Subcutaneous abdominal adipose tissue (tissue), 5 donors: Measurements from ENCODE around the gene SLC36A2.

Experiments used
- H3K27ac ChIP-seq: one replicate; pipeline ENCODE4 v1.7.0; 2013; ENCODE audit warnings: low read depth, mild to moderate bottlenecking, inconsistent platforms, low read length, moderate library complexity
- H3K27me3 ChIP-seq, 5 donors: one replicate each; pipeline ENCODE4 v1.7.0; 2013; ENCODE audit warnings: low read length in 5 of 5, inconsistent platforms in 1 of 5; ENCODE audit not compliant: control insufficient read depth in 5 of 5, insufficient read depth in 4 of 5
- H3K36me3 ChIP-seq, 5 donors: one replicate each; pipeline ENCODE4 v1.7.0; 2013; ENCODE audit warnings: low read length in 5 of 5; ENCODE audit not compliant: control insufficient read depth in 5 of 5, insufficient read depth in 5 of 5
- H3K4me1 ChIP-seq, 5 donors: one replicate each; pipeline ENCODE4 v1.7.0; 2013; ENCODE audit warnings: low read length in 5 of 5, mild to moderate bottlenecking in 3 of 5, moderate library complexity in 1 of 5; ENCODE audit not compliant: control insufficient read depth in 5 of 5, insufficient read depth in 5 of 5
- H3K4me3 ChIP-seq, 5 donors: one replicate each; pipeline ENCODE4 v1.7.0; 2013; ENCODE audit warnings: low read length in 5 of 5, low read depth in 1 of 5
- H3K9ac ChIP-seq, 5 donors: one replicate each; pipeline ENCODE4 v1.7.0; 2013; ENCODE audit warnings: low read length in 5 of 5, mild to moderate bottlenecking in 4 of 5, moderate library complexity in 3 of 5
- H3K9me3 ChIP-seq, 5 donors: one replicate each; pipeline ENCODE4 v1.7.0; 2013; ENCODE audit warnings: low read length in 5 of 5; ENCODE audit not compliant: control insufficient read depth in 5 of 5
- donor health status: healthy.
- donor health status: healthy.
- donor health status: healthy.
- donor health status: healthy.
- donor health status: healthy.

The SLC36A2 gene

DNA sequence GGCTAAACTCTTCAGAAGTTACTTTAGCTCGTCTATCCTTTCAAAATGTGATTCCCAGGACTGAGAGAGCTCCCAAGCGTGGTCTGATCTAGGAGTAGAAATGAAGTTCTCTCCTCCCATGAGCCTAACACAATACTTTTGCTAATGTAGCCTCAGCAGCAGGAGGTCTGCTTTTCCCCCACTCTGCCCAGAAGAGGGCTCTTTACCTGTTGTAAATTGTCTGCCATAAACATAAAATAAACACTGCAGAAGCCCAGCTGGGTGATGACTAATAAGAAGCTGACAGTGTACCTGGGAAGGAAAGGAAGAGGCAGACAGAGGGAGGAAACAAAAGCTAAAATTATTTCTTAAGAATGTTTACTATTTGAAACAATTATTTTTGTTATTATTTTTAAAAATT lies 59.2 kb downstream of the SLC36A2 start:
- Histone ChIP-seq H3K27ac (no peak overlapping the region), H3K27me3 (no peaks in the 10 kb centered on the region), H3K4me1 (no peaks in the 10 kb centered on the region), H3K4me3 (no peak overlapping the region), H3K9me3 (peaks cover 0 to 4% (median 0%) of the 10 kb centered on the region in 5 donors), H3K36me3 (no peaks in the 10 kb centered on the region), H3K9ac (no peak overlapping the region)

DNA sequence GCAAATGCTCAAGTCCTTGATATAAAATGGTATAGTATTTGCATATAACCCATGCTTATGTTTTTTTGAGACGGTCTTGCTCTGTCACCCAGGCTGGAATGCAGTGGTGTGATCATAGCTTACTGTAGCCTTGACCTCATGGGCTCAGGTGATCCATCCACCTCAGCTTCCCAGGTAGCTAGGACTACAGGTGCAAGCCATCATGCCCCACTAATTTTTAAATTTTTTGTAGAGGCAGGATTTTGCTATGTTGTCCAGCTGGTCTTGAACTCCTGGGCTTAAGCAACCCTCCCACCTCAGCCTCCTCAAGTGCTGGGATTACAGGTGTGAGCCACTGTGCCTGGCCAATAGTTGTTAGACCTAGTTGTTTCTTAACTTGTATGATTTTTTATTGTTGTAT lies 61.1 kb downstream of the SLC36A2 start:
- Histone ChIP-seq H3K9ac (no peak overlapping the region), H3K27ac (no peak overlapping the region), H3K9me3 (peaks cover 0 to 2% (median 0%) of the 10 kb centered on the region in 5 donors), H3K27me3 (no peaks in the 10 kb centered on the region), H3K4me3 (no peak overlapping the region), H3K4me1 (no peaks in the 10 kb centered on the region), H3K36me3 (no peaks in the 10 kb centered on the region)

DNA sequence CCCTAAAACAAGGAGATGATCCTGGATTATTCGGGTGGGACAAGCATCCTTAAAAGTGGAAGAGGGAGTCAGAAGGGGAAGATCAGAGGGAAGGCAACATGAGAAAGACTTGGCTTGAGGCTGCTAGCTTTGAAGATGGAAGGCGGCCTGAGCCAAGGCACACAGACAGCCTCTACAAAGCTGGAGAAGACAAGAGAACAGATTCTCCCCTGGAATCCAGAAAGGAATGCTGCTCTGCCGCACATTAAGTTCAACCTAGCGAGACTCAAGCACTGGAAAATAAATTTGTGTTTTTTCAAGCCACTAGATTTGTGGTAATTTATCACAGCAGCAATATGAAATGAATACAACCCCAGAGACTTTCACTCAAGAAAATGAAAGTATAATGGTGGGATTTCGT lies 61.7 kb downstream of the SLC36A2 start:
- Histone ChIP-seq H3K27me3 (no peaks in the 10 kb centered on the region), H3K9ac (no peak overlapping the region), H3K36me3 (no peaks in the 10 kb centered on the region)

DNA sequence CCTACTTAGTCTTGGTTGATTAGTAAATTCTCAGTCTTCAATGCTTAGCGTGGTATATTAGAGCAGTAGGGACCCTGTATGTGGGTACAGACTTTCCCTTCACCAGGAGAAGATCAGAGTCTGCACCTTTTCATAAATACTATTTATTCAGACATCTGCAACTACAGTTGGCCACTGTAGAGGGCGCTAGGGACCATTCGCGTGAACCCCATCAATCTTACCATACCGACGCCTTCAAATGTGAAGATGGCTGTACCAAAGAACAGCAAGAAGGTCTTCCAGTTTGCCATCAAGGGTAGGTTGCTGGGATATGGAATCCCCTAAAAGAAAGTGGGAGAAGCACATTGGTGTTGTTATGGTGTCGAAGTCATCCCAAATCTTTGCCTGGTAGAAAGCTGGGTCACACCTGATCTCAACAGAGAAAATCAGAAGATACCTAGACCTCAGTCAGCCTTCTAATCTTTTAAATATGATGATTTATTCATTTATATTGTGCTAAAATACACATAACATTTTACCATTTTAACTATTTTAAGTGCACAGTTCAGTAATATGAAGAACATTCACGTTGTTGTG lies 62.9 kb downstream of the SLC36A2 start:
- Histone ChIP-seq H3K9ac (no peak overlapping the region), H3K27ac (no peak overlapping the region), H3K4me1 (no peaks in the 10 kb centered on the region), H3K4me3 (no peak overlapping the region), H3K9me3 (no peaks in the 10 kb centered on the region), H3K36me3 (no peaks in the 10 kb centered on the region), H3K27me3 (no peaks in the 10 kb centered on the region)

More for the DNA sequence above, 61.7 kb downstream of the SLC36A2 start:
- Histone ChIP-seq H3K4me1 (no peaks in the 10 kb centered on the region), H3K27ac (no peak overlapping the region), H3K4me3 (no peak overlapping the region), H3K9me3 (no peaks in the 10 kb centered on the region)

DNA sequence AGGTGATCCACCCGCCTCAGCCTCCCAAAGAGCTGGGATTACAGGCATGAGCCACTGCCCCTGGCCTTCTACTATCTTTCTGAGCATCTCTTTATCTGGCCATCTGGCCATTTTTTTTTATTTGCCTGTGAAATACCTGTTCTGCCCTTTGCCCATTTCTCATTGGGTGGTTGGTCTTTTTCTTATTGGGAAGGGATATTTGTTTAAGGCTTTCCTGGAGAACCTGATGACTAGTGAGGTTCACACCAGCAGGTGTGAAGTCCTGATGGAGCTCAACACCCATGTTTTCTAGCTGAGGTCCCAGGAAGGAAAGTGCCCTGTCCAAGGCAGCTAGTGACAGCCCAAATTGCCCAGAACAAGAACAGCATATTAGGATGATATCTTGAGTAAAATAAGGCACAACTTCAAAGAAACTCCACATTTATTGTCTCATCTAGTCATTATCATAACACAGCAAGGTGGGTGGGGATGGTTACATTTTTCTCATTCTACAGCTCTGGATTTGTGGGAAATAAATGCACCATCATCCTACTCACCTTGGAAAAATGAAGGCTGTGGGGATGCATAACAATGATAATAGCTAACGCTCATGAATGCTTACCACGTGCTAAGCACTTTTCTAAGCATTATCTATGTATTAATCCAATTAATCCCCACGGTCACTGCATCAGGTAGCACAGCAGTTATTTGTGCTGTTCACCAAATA lies 64.1 kb downstream of the SLC36A2 start:
- H3K27me3 ChIP-seq: no peaks in the 10 kb centered on the region
- no peaks in the 10 kb centered on the region for H3K4me1 ChIP-seq
- no peak overlapping the region for H3K27ac ChIP-seq
- H3K9me3 ChIP-seq: no peaks in the 10 kb centered on the region
- no peaks in the 10 kb centered on the region for H3K36me3 ChIP-seq
- no peak overlapping the region for H3K4me3 ChIP-seq
- no peak overlapping the region for H3K9ac ChIP-seq

DNA sequence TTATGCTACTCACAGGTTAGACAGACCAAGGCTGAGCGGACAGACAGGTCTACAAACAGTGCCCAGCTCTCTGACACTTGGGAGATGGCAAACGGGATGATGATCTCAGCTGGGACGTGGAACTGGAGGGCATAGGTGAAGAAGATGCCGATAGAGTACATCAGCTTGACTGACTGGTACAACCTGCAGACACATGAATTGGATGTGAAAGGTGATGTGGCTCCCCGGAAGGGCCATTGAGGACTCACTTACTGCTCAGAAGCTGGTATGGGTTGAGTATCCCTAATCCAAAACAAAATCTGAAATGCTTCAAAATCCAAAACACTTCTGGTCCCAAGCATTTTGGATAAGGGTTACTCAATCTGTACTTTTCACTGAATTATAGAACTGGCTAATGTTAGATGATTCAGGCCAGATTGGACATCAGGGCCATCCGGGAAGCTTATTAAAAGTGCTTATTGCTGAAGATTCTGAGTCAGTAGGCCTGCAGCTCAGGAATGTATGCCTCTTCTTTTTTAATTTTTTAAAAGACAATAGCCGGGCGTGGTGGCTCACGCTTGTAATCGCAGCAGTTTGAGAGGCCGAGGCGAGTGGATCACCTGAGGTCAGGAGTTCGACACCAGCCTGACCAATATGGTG lies 66.2 kb downstream of the SLC36A2 start:
- Histone ChIP-seq H3K9ac (no peak overlapping the region), H3K36me3 (no peaks in the 10 kb centered on the region), H3K9me3 (no peaks in the 10 kb centered on the region), H3K4me3 (no peak overlapping the region), H3K27me3 (no peaks in the 10 kb centered on the region), H3K4me1 (no peaks in the 10 kb centered on the region), H3K27ac (no peak overlapping the region)

DNA sequence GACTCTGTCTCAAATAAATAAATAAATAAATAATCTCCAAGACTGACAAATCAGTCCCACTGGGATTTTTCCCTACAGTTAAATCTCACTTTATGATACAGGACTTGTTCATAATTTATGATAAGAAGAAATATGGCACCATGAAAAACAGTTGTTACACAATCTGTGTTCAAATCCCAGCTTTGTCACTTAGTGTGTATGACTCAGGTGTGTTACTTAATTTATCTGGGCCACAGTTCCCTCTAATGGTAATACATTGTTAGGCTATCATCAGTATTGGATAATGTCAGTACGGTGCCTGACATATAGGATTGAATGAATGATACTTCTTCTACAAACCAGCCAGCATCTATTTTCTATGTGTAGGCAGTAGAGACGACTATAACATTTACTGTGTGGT lies 66.9 kb downstream of the SLC36A2 start:
- no peaks in the 10 kb centered on the region for H3K4me1 ChIP-seq
- no peaks in the 10 kb centered on the region for H3K9me3 ChIP-seq
- H3K9ac ChIP-seq: no peak overlapping the region
- H3K27ac ChIP-seq: no peak overlapping the region
- H3K27me3 ChIP-seq: no peaks in the 10 kb centered on the region
- no peak overlapping the region for H3K4me3 ChIP-seq
- H3K36me3 ChIP-seq: no peaks in the 10 kb centered on the region

DNA sequence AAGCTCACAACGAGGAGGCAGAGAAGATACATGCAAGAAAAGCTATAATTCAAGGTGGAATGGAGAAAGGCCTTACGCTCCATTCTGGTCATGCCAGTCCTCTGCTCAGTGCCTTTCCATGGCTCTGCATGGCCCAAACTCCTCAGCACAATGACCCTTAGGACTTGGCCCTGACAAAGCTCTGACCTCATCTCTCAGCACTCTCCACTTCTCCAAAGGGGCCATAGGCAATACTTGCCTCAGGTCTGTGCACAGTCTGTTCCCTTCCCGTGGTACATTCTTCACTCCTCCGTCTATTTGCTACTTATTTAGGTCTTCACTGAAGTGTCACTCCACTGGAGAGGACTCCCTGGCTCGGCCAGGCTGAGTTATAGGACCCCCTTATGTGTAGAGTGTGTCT lies 68.5 kb downstream of the SLC36A2 start:
- Histone ChIP-seq H3K36me3 (no peaks in the 10 kb centered on the region), H3K27ac (no peak overlapping the region)

DNA sequence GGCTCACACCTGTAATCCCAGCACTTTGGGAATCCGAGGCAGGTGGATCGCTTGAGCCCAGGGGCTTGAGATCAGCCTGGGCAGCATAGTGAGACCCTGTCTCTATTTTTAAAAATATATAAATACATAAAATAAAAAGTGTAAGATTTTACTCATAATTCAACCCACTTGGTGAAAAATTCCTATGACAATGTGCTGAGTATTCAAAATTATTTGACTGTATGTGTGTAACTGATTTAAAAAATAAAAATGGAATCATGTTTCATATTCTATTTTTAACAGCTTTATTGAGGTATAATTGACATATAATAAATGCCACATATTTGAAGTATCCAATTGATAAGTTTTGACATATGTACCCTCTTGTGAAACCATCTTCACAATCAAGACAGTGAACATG lies 71.6 kb downstream of the SLC36A2 start:
- H3K4me1 ChIP-seq: peaks cover 0 to under 1% (median 0%) of the 10 kb centered on the region in 5 donors
- no peak overlapping the region for H3K9ac ChIP-seq
- H3K27ac ChIP-seq: no peak overlapping the region
- H3K9me3 ChIP-seq: no peaks in the 10 kb centered on the region
- H3K36me3 ChIP-seq: no peaks in the 10 kb centered on the region
- H3K4me3 ChIP-seq: no peak overlapping the region
- H3K27me3 ChIP-seq: no peaks in the 10 kb centered on the region

More for the DNA sequence above, 68.5 kb downstream of the SLC36A2 start:
- Histone ChIP-seq H3K4me3 (no peak overlapping the region), H3K9ac (no peak overlapping the region), H3K9me3 (no peaks in the 10 kb centered on the region), H3K4me1 (no peaks in the 10 kb centered on the region), H3K27me3 (no peaks in the 10 kb centered on the region)

DNA sequence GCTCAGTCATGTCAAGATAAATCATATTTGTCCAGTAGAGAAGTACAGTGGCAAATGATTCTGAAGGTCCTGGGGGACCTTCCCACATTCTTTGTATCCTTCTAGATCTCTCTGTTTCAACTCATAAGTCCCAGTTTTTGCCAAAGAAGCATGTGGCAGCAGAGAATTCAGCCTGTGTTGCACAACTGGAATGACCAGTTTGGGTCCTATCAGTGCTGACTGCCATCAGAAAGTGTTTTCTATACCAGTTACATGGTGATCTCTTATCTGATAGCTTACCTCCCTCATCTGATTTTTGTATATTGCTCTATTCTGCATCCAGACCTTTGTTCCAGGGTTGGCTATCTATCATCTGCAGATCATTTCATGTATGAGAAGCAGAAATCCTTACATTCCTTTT lies 72.7 kb downstream of the SLC36A2 start:
- Histone ChIP-seq H3K9me3 (no peaks in the 10 kb centered on the region), H3K27ac (no peak overlapping the region), H3K4me1 (peaks cover 0 to 4% (median 0%) of the 10 kb centered on the region in 5 donors), H3K4me3 (no peak overlapping the region), H3K27me3 (no peaks in the 10 kb centered on the region), H3K9ac (no peak overlapping the region), H3K36me3 (peaks cover 0 to 6% (median 4%) of the 10 kb centered on the region in 5 donors)
